HL-60/S4 (cell line): ENCODE measurements around the gene SAMD7.

Experiments
- in situ Hi-C: fragments of 300-500 bp; cut with MboI; formaldehyde crosslinking; loops from 2 replicates; pipeline ENCODE4 v1.14.3; 2022; ENCODE audit warnings: low sequenced_read_pairs

Gene SAMD7, protein sequence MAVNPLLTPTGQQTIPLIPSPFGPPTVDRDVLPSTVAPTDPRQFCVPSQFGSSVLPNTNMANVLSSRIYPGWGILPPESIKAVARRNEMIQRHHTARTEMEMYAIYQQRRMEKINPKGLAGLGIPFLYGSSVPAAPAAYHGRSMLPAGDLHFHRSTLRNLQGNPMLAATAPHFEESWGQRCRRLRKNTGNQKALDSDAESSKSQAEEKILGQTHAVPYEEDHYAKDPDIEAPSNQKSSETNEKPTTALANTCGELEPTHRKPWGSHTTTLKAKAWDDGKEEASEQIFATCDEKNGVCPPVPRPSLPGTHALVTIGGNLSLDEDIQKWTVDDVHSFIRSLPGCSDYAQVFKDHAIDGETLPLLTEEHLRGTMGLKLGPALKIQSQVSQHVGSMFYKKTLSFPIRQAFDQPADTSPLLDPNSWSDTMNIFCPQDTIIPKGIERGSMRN

GRCh38 chr3:169911272-169911671 is at the start of gene SAMD7:
Gene SAMD7 (plus strand): TSS chr3:169911572. CDS start chr3:169919499, 7,927 bp downstream.
- in situ Hi-C loops = no loop called here

GRCh38 chr3:169861871-169862270 is 49.5 kb upstream of the SAMD7 start:
- in situ Hi-C loops = no loop called here

DNA sequence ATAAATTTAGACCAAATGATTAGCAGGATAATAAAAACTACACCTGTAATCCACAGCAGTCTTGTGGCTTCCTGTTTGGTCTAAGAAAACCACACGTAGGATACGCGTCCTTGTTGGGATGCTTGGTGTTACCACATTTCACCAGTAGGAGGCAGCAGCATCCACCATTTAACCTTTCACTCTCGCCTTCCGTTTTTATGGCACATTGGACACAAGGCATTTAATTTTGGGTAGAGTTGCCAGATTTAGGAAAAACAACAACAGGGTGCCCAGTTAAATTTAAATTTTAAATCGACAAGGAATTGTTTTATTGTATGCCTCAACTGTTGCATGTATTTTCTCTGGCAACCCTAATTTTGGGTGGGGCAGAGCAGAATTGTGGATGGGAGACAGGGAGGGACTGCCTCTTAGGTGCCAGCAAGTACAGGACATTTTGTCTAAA is 47.9 kb upstream of the SAMD7 start:
- in situ Hi-C loops = no loop called here

- in situ Hi-C loops = no loop called here
Observed at GRCh38 chr3:169864270-169864669, 47.1 kb upstream of the SAMD7 start.

GRCh38 chr3:169865176-169865767 is 46.1 kb upstream of the SAMD7 start:
- in situ Hi-C loops = no loop called here

DNA sequence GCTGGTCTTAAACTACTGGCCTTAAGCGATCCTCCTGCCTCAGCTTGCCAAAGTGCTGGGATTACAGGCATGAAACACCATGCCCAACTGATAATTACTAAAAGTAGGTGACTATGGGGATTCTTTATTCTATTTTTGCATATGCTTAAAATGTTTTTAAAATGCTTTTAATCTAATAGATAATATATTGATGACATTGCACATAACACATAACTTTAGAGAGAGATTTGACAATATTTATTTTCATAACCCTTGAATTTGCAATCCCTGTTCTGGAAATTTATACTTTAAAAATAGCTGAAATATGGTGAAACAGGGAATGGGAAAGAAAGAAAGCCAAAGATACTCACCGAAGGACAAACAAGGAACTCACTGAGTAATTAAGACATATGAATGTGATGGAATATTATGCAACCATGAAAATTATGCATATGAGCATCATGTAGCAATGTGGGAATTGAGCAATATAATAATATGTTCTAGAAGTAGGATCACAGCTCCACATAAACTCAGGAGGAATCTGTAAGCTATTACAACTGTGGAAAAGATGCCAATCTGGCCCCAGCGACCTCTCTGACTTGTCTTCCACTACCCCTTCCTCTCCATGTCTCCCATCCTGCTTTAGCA is 43.7 kb upstream of the SAMD7 start:
- in situ Hi-C loops = no loop called here

DNA sequence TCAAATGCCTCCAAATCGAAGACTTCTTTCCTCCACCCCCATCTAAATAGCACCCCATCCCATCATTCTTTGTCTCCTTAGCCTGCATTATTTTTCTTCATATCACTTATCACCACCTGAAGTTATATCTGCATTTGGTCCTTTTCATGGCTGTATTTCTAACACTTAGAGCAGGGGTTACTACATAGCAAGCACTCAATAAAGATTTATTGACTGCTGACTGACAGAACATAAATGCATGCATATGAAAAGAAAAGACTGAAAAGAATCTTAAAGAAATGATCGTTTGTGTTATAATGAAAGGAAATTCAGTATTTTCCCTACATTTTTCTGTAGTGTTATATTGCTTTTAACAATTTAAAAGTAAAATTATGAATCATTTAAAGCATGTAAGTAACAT is 43.0 kb upstream of the SAMD7 start:
- in situ Hi-C loops = no loop called here

DNA sequence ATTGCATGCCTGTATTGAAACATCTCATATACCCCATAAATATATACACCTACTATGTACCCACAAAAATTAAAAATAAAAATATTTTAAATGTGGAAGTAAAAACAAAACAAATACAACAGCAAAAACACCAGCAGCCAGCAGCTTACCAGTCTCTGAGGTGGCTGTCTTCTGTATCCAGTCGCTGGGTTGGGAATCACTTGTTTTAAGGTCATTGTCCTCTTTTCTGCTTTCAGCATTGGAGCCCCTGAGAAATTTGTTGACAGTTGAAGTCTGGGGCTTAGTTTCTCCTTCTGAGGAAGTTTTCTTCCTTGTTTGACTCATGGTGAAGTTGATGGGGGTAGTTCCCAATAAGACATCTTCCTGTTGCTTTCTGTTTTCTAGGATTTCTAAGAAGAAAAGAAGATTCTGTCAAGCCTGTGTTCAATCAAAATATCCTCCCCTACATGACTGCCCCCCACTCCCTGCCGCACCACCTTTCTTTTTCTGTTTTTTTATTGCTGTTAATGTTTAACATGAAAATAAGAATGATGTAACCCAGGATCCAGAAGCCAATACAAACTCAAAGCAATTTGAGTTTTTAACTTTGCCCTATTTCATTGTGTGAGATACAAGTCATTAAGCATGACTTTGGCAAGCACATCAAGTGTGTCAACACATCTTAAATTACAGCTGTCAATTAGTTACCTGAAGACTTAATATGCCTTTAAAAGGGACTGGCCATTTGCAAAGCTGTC is 41.7 kb upstream of the SAMD7 start, which contains the start of gene LRRC31:
Gene LRRC31 (minus strand): TSS at position 452 of the 737 bp plus-strand sequence. CDS start 128 bp downstream, at position 324.
- in situ Hi-C loops = no loop called here

- in situ Hi-C loops = no loop called here
Observed at GRCh38 chr3:169871129-169871886, 40.1 kb upstream of the SAMD7 start.

- in situ Hi-C loops = no loop called here
Observed at GRCh38 chr3:169879013-169879557, 32.3 kb upstream of the SAMD7 start.

GRCh38 chr3:169879845-169880575 is 31.4 kb upstream of the SAMD7 start:
- in situ Hi-C loops = no loop called here

- in situ Hi-C loops = no loop called here
Observed at GRCh38 chr3:169880576-169881250, 30.7 kb upstream of the SAMD7 start.

GRCh38 chr3:169886671-169887070 is 24.7 kb upstream of the SAMD7 start:
- in situ Hi-C loops = no loop called here

DNA sequence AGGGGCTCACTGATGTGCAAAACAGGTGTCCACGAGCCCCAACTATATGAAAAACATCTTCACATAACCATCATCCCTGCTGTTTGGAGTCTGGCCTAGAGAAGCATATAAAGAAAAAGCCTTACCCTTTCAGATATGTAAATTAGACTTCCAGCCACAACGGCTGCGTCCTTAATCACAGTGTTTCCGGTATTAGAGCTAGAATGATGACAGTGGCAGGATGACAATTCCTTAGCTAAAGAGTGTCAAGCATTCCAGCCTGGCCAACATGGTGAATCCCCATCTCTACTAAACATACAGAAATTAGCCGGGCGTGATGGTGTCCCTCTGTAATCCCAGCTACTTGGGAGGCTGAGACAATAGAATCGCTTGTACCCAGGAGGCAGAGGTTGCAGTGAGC is 19.5 kb upstream of the SAMD7 start:
- in situ Hi-C loops = no loop called here

DNA sequence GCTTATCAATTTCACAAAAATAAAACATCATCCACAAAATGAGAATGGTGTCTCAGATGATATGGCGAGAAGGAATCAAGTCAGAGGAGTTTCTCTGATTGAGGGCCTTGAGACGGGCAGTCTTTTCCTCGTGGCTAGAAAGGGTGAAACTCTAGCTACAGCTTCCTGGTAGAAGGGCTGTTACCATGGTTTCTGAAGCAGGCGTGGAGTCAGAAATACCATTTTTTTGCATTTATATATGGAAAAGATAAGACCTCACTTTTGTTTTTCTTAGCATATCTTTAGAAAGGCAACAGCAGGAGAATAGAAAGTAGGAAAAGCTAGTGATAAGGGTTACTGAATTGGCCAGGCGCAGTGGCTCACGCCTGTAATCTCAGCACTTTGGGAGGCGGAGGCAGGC is 17.3 kb upstream of the SAMD7 start:
- in situ Hi-C loops = no loop called here

DNA sequence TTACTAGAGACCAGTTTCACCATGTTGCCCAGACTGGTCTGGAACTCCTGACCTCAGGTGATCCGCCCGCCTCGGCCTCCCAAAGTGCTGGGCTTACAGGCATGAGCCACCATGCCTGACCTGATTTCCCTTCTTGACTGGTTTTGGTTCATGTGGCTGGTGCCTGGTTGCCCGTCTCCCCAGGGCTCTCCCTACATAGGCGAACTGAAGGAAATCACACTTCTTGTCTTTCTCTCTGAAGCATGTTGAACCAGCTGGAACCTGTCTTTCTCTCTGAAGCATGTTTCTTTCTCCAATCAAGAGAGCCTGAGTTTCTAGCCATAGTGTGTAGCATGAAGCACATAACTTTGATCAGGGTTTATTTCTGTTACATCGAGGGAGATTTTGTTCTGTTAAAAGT is 16.3 kb upstream of the SAMD7 start:
- in situ Hi-C loops = no loop called here

DNA sequence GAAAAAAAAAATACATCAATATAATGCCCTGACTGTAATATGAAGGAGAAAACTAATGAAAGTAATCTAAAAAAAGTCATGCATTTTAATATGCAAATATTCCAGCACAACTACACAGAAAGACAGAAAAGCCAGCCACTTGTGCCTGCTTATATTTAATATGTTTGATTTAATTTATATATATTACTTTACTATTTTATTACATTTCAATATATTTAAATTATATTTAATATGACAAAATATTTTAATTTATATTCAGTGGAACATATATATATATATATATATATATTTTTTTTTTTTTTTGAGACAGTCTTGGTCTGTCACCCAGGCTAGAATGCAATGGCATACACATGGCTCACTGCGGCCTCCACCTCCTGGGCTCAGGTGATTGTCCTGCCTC is 14.1 kb upstream of the SAMD7 start:
- in situ Hi-C loops = no loop called here

DNA sequence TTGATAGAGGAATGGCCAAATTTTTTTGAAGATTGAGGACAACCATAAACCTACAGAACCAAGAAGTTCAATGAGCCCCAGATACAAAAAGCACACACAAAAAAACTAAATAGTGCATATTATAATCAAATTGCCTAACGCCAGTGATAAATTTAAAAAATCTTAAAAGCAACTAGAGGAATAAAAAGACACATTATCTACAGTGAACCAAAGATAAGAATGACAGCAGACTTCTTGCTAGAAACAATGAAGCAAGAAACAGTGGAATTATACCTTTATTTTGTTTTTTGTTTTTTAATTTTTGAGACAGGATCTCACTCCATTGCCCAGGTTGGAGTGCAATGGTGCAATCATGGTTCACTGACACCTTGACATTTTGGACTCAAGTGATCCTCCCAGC is 9.9 kb upstream of the SAMD7 start:
- in situ Hi-C loops = no loop called here

GRCh38 chr3:169905404-169905803 is 6.0 kb upstream of the SAMD7 start:
- in situ Hi-C loops = no loop called here
